SU-DHL-6 (cell line): ENCODE results near the gene TMEM207.

ENCODE experiments used
- EZH2phosphoT487 ChIP-seq: fragments of 200-600 bp; sonication (generic), shearing (Covaris generic); conservative IDR thresholded peaks from 2 replicates; pipeline ENCODE4 v1.6.1; 2018; ENCODE audit warnings: mild to moderate bottlenecking, antibody characterized with exemption, low read length, moderate library complexity, mixed read lengths
- TF ChIP-seq, protein P1 (sequence below): fragments of 200-600 bp; sonication (generic); IDR thresholded peaks from one replicate; pipeline ENCODE4 v1.5.1; 2017; ENCODE audit warnings: antibody characterized with exemption, mild to moderate bottlenecking, low read length, moderate library complexity; ENCODE audit not compliant: insufficient read depth, poor library complexity, severe bottlenecking

DNA sequence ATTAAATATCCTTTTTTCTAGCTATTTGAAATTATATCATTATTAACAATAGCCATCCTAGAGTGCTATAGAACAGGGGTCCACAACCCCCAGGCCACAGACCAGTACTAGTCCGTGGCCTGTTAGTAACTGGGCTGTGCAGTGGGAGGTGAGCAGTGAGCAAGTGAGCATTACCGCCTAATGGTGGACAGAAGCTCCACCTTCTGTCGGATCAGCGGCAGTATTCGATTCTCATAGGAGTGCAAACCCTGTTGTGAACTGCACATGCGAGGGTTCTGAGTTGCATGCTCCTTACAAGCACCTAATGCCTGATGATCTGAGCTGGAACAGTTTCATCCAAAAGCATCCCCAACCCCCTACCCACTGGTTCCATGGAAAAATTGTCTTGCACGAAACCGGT lies 50.0 kb downstream of the TMEM207 start:
- TF ChIP-seq, protein P1, sequence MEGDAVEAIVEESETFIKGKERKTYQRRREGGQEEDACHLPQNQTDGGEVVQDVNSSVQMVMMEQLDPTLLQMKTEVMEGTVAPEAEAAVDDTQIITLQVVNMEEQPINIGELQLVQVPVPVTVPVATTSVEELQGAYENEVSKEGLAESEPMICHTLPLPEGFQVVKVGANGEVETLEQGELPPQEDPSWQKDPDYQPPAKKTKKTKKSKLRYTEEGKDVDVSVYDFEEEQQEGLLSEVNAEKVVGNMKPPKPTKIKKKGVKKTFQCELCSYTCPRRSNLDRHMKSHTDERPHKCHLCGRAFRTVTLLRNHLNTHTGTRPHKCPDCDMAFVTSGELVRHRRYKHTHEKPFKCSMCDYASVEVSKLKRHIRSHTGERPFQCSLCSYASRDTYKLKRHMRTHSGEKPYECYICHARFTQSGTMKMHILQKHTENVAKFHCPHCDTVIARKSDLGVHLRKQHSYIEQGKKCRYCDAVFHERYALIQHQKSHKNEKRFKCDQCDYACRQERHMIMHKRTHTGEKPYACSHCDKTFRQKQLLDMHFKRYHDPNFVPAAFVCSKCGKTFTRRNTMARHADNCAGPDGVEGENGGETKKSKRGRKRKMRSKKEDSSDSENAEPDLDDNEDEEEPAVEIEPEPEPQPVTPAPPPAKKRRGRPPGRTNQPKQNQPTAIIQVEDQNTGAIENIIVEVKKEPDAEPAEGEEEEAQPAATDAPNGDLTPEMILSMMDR = no peak
- no peak for TF ChIP-seq EZH2phosphoT487
